HG03025 (cell line): ENCODE measurements around the gene ADM2.

Source experiments
- ATAC-seq: cut with Tn5 transposase; IDR thresholded peaks from one replicate; pipeline ENCODE4 v1.9.1; 2021; ENCODE audit warnings: mild to moderate bottlenecking, moderate library complexity; ENCODE audit not compliant: unreplicated experiment, low FRiP score

ADM2 gene

GRCh38 chr22:50465066-50465930 is 16.0 kb upstream of the ADM2 start:
- ATAC-seq, result no peak

GRCh38 chr22:50467341-50467740 is 14.0 kb upstream of the ADM2 start:
- no peak for ATAC-seq

GRCh38 chr22:50467773-50468440 is 13.4 kb upstream of the ADM2 start:
- ATAC-seq, result no peak

DNA sequence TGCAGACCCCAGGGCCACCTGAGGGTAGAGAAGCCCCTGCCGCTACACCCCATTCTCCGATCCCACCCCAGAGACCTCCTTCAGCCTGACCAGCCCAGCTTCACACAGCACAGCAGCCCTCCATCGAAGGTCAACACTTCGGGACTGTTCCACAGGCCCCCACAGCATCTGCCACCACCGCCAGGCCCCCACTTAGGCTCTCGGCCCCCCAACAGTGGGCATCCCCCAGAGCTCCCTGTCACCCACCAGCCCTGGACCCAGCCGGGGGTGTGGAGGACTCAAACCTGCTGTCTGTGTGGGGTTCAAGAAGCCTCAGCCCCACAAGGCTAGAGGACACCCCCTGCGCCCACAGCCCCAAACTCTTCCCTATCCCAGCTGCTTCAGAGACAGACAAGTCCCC is 12.7 kb upstream of the ADM2 start:
- ATAC-seq, result no peak

DNA sequence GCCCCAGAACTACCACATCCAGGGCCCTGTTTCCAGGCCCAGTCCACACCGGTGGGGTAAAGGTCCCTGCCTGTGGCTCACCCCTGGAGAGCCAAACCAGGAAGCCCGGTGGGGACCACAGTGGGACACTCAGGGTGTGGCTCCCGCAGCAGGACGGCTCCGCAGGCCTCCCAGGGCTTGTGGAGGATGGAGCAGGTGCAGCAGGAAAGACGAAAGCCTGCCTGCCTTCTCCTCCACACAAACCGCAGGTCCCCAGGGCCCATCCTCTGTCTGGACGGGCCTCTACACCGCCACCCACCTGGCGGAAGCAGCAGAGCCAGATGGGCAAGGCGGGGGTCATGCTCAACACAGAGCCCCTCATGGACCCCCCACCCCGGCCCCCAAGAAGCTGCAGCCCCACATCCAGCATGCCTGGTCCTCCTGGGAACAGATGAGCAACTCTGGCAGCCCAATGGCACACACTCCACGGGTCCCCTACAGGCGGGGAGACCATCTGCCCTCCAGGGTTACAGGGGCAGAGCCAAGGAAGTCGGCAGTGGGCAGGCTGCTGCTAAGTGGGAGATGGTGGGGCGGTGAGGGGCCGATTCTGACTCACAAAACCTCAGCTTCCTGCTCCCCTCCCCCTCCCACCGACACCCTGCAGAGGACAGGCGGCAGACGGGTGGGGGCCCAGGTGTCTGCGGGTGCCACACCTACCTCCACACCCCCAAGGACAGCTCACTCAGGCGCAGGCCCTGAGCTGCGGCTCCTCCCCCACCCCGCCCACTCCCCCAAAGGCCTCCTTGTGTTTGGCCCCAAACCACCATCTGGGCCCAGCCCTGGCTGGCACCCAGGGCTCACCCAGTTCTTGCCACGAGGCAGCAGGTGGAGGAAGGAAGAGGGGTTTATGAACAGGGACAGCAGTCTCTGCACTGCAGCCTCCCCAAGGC is 11.7 kb upstream of the ADM2 start:
- ATAC-seq, result no peak

GRCh38 chr22:50470491-50470890 is 10.9 kb upstream of the ADM2 start:
- ATAC-seq, result no peak

DNA sequence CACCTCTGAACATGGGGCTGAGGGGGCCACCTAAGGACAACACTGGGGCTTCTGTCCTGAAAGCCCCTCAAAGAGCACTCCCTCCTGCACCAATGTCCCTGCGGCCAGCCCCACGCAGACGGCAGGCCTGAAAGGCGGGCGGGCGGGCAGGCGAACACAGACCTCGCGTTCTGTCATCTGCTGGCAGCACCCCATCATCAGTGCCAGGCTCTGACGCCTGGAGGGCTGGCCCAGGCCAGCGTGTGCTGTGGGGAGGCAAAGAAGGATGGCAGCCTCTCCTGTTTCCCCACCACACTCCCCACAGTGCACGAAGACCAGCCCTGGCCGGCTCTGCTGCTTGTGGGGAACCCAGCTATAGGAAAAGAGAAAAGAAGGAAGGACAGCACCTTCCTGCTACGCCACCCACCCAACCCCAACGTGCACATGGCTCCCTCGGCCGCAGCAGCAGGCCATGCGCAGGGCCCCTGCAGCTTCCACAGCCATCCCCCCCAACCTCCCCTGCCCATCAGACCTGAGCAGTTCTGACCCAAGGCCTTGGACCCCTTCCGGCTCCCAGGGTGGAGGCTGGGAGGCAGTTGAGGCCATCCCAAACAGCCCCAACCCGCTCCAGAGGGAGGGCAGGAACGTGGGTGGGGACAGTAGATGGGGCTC is 10.0 kb upstream of the ADM2 start:
- ATAC-seq, result no peak

GRCh38 chr22:50471962-50472361 is 9.4 kb upstream of the ADM2 start:
- ATAC-seq, result no peak

DNA sequence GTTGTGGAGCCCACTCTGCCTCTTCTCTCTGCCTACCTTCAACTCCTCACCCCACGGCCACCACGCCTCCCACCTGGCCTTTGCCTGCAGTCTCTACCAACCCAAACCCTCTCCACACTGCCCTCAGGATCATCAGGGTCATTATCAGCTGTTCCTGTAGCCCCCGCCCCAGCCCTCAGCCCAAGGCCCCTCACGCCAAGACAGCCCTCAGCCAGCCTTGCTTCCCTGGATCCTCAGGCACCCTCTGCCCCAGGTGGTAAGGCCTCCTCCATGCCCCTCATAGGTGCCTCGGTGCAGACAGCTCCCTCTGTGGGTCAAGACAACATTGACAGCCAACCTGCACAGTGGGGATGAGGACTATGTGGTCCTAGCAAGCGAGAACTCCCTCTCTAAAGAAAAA is 8.3 kb upstream of the ADM2 start:
- ATAC-seq, result no peak

GRCh38 chr22:50473855-50474671 is 7.3 kb upstream of the ADM2 start:
- ATAC-seq, result no peak

DNA sequence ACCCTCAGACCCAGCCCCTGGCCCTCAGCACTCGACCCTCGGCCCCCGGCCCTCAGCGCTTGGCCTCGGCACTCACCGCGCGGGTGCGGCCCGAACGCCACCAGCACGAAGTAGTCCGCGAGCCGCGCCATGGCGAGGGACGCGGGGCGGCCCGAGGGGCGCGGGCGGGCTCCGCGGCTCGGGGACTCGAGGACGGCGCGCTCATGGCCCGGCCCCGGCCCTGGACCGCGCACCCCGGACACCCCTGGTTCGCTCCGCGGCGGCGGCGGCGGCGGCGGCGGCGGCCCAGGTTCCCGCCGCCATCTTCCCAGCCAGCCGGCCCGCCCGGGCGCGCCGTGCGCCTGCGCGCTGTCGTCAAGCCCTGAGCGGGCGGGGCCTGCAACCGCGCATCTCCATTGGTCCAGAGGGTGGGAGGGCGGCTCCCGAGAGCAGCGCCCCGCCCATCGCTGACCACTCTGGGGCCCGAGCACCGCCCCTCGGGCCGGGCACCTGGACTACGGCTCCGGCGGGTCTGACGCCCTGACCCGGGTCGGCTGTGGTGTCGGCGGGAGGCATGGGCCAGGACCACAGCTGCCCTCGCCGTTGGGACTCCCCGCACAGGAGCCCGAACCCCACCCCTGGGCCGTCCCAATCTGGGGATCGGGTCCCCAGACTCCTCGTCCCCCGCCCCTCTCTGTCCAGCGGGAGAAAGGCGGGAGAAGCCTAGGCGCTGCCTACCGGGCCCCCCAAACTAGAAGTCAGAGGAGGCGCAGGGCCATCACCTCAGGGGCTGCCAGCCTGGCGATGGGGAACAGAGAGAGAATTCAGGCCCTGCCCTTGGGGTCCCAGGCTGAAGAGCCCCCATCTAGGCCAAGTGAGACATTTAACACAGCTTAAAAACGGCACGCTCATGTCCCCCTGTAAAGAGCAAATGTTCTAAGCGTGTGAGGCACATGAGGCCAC is 6.4 kb upstream of the ADM2 start, which contains the start of gene SBF1:
TSS of gene SBF1 (minus strand) at position 326 of the 942 bp plus-strand sequence. CDS start at position 131, 195 bp downstream.
- peak; percentile 50 for ATAC-seq

- ATAC-seq, result no peak
Observed at GRCh38 chr22:50475652-50476002, 5.7 kb upstream of the ADM2 start.

GRCh38 chr22:50476868-50477267 is 4.5 kb upstream of the ADM2 start:
- no peak for ATAC-seq

- no peak for ATAC-seq
Observed at GRCh38 chr22:50477923-50478322, 3.4 kb upstream of the ADM2 start.

GRCh38 chr22:50479721-50480120 is 1.6 kb upstream of the ADM2 start:
- no peak for ATAC-seq

- ATAC-seq, result no peak
Observed at GRCh38 chr22:50481045-50481439, 301 bp upstream of the ADM2 start.

- ATAC-seq, result no peak
Observed at GRCh38 chr22:50482107-50483074, 1.0 kb downstream of the ADM2 start.
